ENCODE results near the gene KRT12.

GRCh38 chr17:40844671-40845107 lies 22.3 kb downstream of the KRT12 start:
- TF ChIP-seq MAX (IDR thresholded peaks at IDR 0.05) (no peak), MAFK (IDR thresholded peaks at IDR 0.05; ENCODE audit: partially characterized antibody) (no peak), CTCF (IDR thresholded peaks at IDR 0.05) (no peak), ZFP36 (IDR thresholded peaks at IDR 0.05; ENCODE audit: borderline replicate concordance, partially characterized antibody) (no peak), REST (IDR thresholded peaks at IDR 0.05) (no peak), BHLHE40 (IDR thresholded peaks at IDR 0.05; ENCODE audit: low read depth, low read length) (no peak), RAD21 (conservative IDR thresholded peaks at IDR 0.05 in 1 of 2, IDR thresholded peaks at IDR 0.05 in 1 of 2) (no peak)
